GM19238 (cell line): ENCODE measurements around the gene CCDC89.

Source experiments
- DNase-seq: peaks from one replicate; pipeline ENCODE4 v3.0.0; 2011; ENCODE audit warnings: low spot score; ENCODE audit not compliant: insufficient read length

The CCDC89 gene

DNA sequence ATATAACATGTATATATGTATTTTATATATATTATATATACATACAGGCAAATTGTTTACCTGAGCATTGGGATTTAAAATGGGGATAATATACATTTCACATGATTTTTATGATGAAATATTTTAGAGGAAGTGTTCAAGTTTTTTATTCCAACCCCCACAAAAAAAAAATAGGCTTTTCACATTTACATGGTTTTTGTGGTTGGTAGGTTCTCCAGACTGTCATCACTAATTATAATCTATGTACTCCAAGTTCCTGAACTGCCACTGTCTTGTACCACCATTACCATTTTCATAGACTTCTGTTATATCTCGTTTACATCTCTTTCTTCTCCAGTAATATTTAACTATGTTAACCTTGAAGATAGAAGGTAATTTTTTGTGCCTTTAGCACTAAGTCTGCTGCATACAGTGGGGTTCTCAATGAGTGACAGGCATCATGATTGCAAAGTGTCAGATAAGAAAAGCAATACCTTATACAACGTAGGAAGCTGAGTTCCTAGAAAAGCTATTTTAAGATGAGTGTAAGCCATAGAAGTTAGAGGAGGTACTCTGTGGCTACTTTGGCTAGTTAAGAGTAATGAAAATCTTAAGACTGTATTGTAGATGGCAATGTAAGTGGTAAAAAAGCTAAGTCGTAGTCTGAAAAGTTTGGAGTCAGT, 33.1 kb downstream of the CCDC89 start:
- DNase-seq: no peak

GRCh38 chr11:85651118-85651517, 34.9 kb downstream of the CCDC89 start:
- DNase-seq: no peak

DNA sequence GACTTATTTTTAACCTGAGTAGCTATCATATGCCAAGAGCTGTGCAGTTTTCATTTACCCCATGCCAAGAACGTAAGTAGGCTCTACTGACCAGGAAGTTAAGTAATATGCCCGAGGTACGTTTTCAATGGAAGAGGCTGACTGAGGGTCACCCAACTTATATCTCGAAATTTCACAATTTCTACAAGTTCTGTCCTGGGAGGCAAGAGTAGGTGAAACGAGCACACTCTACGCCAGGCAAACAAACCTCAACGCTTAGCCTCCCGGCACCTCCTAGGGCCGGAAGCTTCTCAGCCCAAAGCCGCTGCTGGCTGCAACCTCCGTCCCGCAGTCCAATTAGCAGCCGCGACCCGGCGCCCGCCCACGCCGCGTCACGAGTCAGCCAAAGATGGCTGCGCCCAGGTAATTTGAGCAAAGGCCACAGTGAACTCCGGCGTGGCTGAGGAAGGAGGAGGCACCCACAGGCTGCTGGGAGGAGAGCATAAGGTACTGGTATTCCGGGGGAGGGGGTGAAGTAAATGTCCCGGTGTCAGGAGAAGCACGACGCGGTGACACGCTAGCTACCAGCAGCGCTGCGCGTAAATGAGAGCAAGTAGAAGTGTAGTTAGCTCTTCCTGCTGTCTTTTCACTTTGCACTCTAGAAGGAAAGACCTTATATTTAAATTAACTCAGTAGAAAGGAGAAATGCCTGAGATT, 38.2 kb downstream of the CCDC89 start, which contains the start of gene TMEM126A:
TSS of gene TMEM126A (plus strand) at position 364 of the 696 bp plus-strand sequence. CDS start 2,289 bp downstream, outside the sequence.
- DNase-seq: peak; percentile 68

DNA sequence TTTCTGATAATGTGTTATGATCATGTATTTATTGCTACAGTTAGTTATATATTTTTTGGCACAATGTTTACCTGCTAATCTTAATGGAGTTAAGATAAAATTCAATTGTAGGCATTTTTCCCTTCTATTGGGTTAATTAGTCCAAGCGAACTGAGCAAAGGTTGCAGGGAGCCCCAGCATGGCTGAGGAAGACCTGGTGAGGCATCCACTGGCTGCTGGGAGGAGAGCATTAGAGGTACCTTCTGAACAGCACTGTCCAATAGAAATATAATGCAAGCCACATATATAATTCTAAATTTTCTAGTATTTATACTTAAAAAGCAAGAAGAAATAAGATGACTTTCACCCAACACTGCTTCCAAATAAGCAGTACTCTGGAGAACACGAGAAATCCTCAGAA, 38.9 kb downstream of the CCDC89 start:
- no peak for DNase-seq

GRCh38 chr11:85643191-85643614, 42.8 kb downstream of the CCDC89 start:
- DNase-seq: no peak

DNA sequence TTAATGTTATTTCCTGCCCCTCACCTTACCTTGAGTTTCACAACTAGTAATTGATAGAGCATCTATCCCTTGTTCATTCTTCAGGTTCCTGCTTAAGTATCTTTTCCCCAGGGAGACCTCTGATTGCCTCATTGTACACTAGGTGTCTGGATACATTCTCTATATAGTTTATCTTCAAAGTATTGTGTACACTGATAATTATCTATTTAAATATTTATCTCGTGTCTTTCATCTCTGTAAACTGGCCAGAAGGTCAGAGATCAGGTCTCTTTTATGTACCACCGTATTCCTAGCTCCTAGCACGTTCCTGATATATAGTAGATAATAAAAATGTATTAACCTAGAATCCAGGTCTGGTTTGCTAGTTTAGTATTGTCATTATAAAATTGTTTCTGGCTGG, 51.2 kb downstream of the CCDC89 start:
- no peak for DNase-seq
